SH-SY5Y (cell line): ENCODE results near the gene LLGL1.

Experiments used
- GATA2 ChIP-seq: IDR thresholded peaks from 2 replicates; pipeline ENCODE4 v1.6.1; 2011; ENCODE audit warnings: mild to moderate bottlenecking, low read depth, low read length
- GATA3 ChIP-seq: IDR thresholded peaks from 2 replicates; pipeline ENCODE4 v1.6.1; 2011; ENCODE audit warnings: low read depth, mild to moderate bottlenecking, low read length, moderate library complexity

The LLGL1 gene

GRCh38 chr17:18233803-18234518, 8.5 kb downstream of the LLGL1 start:
- TF ChIP-seq GATA3 (no peak), GATA2 (no peak)

GRCh38 chr17:18234853-18235380, 9.5 kb downstream of the LLGL1 start:
- TF ChIP-seq GATA3 (no peak), GATA2 (no peak)

- TF ChIP-seq GATA2 (no peak), GATA3 (no peak)
Measured at GRCh38 chr17:18235743-18236256, 10.4 kb downstream of the LLGL1 start.

GRCh38 chr17:18236494-18236893, 11.1 kb downstream of the LLGL1 start:
- TF ChIP-seq GATA3: no peak
- no peak for TF ChIP-seq GATA2

GRCh38 chr17:18237461-18237860, 12.0 kb downstream of the LLGL1 start:
- TF ChIP-seq GATA3: no peak
- no peak for TF ChIP-seq GATA2

GRCh38 chr17:18238299-18238698, 12.9 kb downstream of the LLGL1 start:
- no peak for TF ChIP-seq GATA2
- TF ChIP-seq GATA3: no peak

GRCh38 chr17:18240449-18240848, 15.0 kb downstream of the LLGL1 start:
- no peak for TF ChIP-seq GATA2
- no peak for TF ChIP-seq GATA3

GRCh38 chr17:18241229-18241871, 15.9 kb downstream of the LLGL1 start:
- TF ChIP-seq GATA2 (no peak), GATA3 (no peak)

GRCh38 chr17:18245038-18245776, 19.8 kb downstream of the LLGL1 start:
- TF ChIP-seq GATA3 (no peak), GATA2 (no peak)

GRCh38 chr17:18246109-18246725, 20.8 kb downstream of the LLGL1 start:
- TF ChIP-seq GATA2: no peak
- no peak for TF ChIP-seq GATA3

- TF ChIP-seq GATA2 (no peak), GATA3 (no peak)
Measured at GRCh38 chr17:18246880-18247612, 21.6 kb downstream of the LLGL1 start.

- no peak for TF ChIP-seq GATA2
- no peak for TF ChIP-seq GATA3
Measured at GRCh38 chr17:18247613-18248001, 22.2 kb downstream of the LLGL1 start.

- TF ChIP-seq GATA2: no peak
- no peak for TF ChIP-seq GATA3
Measured at GRCh38 chr17:18248300-18248731, 22.9 kb downstream of the LLGL1 start.
